ENCODE measurements around the gene EFCAB7. TPM values are rescaled to one million over a fixed set of nuclear protein-coding genes. Genes with fewer than 3 reads are reported as not detected.

EFCAB7 gene
- total and polyA plus RNA-seq, 2 of the 13 experiments (the other 11 are each of a cell fraction or from before 2014, with no cell fraction given), result 1.7 to 5.4 TPM

DNA sequence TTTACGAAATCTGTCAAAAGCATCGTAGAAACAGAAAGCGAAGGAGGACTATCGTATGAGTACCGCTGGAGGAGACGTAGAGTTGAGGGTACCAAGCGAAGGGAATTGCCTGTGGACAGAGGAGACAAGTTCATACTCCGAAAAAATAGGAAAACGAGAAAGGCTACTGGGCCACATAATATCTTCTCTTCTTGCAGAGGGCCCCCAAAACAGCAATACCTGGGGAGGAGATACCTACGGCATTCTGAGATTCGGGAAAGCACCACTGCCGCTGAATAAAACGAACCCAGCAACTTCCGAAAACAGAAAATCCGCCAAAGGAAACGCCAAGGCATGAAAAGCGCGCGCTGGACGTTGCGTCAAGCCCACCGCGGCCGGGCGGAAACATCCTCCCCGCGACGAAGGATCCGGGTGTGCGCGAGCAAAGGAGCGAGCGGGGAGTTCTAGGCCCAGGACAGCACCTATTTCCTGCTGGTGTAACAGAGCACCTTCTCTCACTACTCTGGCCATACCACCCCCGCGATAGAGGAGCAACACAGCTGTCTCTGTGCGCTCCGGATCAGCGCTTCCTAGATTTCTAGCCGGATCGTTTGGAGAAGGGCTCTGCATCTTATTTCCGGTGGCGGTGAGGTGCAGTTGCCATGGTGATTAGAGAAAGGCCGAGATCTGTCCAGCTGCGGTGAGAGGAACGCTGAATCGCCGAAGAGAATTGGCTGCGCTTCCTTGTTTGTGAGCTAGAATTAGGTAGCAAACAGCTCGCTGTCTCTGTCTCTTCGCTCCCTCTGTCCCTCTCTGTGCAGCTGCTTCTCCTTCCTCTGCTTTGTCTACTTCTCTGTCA lies at the start of gene EFCAB7, which contains the start of gene ITGB3BP (continued):
- no peak for TF ChIP-seq USF2 (IDR thresholded peaks at IDR 0.05; ENCODE audit: low read depth, low read length)
- TF ChIP-seq USF2 (CRISPR knock-in tag; IDR thresholded peaks at IDR 0.05; ENCODE audit: borderline replicate concordance), result peak; percentile 22; the same call in 1 of the 2 replicates
- no peak for TF ChIP-seq CENPT (CRISPR knock-in tag; IDR thresholded peaks at IDR 0.05; ENCODE audit: low read depth)
- TF ChIP-seq, protein P1, sequence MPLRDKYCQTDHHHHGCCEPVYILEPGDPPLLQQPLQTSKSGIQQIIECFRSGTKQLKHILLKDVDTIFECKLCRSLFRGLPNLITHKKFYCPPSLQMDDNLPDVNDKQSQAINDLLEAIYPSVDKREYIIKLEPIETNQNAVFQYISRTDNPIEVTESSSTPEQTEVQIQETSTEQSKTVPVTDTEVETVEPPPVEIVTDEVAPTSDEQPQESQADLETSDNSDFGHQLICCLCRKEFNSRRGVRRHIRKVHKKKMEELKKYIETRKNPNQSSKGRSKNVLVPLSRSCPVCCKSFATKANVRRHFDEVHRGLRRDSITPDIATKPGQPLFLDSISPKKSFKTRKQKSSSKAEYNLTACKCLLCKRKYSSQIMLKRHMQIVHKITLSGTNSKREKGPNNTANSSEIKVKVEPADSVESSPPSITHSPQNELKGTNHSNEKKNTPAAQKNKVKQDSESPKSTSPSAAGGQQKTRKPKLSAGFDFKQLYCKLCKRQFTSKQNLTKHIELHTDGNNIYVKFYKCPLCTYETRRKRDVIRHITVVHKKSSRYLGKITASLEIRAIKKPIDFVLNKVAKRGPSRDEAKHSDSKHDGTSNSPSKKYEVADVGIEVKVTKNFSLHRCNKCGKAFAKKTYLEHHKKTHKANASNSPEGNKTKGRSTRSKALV (CRISPR knock-in tag; IDR thresholded peaks at IDR 0.05), result peak; percentile 100
- TF ChIP-seq ZNF230 (CRISPR knock-in tag; IDR thresholded peaks at IDR 0.05), result peak; percentile 74; the same call in 1 of the 2 replicates
- no peak for TF ChIP-seq SSRP1 (CRISPR knock-in tag; IDR thresholded peaks at IDR 0.05)
- no peak for TF ChIP-seq HNRNPUL1 (IDR thresholded peaks at IDR 0.05; ENCODE audit: low read depth, low read length)
- TF ChIP-seq KLF16 (CRISPR knock-in tag; IDR thresholded peaks at IDR 0.05), result peak in 1 of 2 experiments; percentile 93; a peak in 2 of 4 replicates
- TF ChIP-seq RBM22 (optimal IDR thresholded peaks at IDR 0.05; ENCODE audit: low read length), result peak; percentile 33
- TF ChIP-seq ZNF543 (CRISPR knock-in tag; IDR thresholded peaks at IDR 0.05), result peak; percentile 91
- 0 out of 2 replicates have a peak, but pooled peaks have one; percentile 20 for TF ChIP-seq RELA (CRISPR knock-in tag; IDR thresholded peaks at IDR 0.05)
- TF ChIP-seq TSC22D2 (CRISPR knock-in tag; IDR thresholded peaks at IDR 0.05; ENCODE audit: borderline replicate concordance), result 0 out of 2 replicates have a peak, but pooled peaks have one; percentile 32
- no peak for TF ChIP-seq HOXA9 (CRISPR knock-in tag; IDR thresholded peaks at IDR 0.05; ENCODE audit: borderline replicate concordance)
- 0 out of 2 replicates have a peak, but pooled peaks have one; percentile 50 for TF ChIP-seq SRF (IDR thresholded peaks at IDR 0.05; ENCODE audit: low read depth, low read length)
- no peak for TF ChIP-seq NR2F1 (CRISPR knock-in tag; IDR thresholded peaks at IDR 0.05)
- 0 out of 2 replicates have a peak, but pooled peaks have one; percentile 25 for TF ChIP-seq SRY (CRISPR knock-in tag; IDR thresholded peaks at IDR 0.05)
- TF ChIP-seq, protein P2, sequence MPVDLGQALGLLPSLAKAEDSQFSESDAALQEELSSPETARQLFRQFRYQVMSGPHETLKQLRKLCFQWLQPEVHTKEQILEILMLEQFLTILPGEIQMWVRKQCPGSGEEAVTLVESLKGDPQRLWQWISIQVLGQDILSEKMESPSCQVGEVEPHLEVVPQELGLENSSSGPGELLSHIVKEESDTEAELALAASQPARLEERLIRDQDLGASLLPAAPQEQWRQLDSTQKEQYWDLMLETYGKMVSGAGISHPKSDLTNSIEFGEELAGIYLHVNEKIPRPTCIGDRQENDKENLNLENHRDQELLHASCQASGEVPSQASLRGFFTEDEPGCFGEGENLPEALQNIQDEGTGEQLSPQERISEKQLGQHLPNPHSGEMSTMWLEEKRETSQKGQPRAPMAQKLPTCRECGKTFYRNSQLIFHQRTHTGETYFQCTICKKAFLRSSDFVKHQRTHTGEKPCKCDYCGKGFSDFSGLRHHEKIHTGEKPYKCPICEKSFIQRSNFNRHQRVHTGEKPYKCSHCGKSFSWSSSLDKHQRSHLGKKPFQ (CRISPR knock-in tag; IDR thresholded peaks at IDR 0.05; ENCODE audit: insufficient replicate concordance), result no peak
- peak; percentile 53; the same call in 1 of the 2 replicates for TF ChIP-seq MIER2 (CRISPR knock-in tag; IDR thresholded peaks at IDR 0.05)
- no peak for TF ChIP-seq ZFP1 (CRISPR knock-in tag; IDR thresholded peaks at IDR 0.05)
- TF ChIP-seq ZNF775 (CRISPR knock-in tag; IDR thresholded peaks at IDR 0.05; ENCODE audit: borderline replicate concordance), result 0 out of 2 replicates have a peak, but pooled peaks have one; percentile 34
- no peak for TF ChIP-seq ZBTB37 (CRISPR knock-in tag; IDR thresholded peaks at IDR 0.05)
- peak; percentile 69; the same call in 1 of the 2 replicates for TF ChIP-seq DR1 (CRISPR knock-in tag; IDR thresholded peaks at IDR 0.05)
